WTC11 (cell line): Measurements from ENCODE around the gene PPM1M.

Experiments
- ATF2 ChIP-seq: sonication (generic); formaldehyde crosslinking; IDR thresholded peaks from 2 replicates; pipeline ENCODE4 v1.8.1; 2022; ENCODE audit warnings: low read depth, missing genetic modification reagents, borderline replicate concordance
- ATF3 ChIP-seq: sonication (generic); formaldehyde crosslinking; conservative IDR thresholded peaks from 2 replicates; pipeline ENCODE4 v1.8.1; 2022; ENCODE audit warnings: mild to moderate bottlenecking, missing genetic modification reagents
- CREB1 ChIP-seq: sonication (generic); formaldehyde crosslinking; IDR thresholded peaks from 2 replicates; pipeline ENCODE4 v1.8.0; 2023; ENCODE audit warnings: mild to moderate bottlenecking, missing genetic modification reagents
- CTCF ChIP-seq: fragments of 200-600 bp; IDR thresholded peaks from 2 replicates; pipeline ENCODE4 v1.8.0; 2022; ENCODE audit warnings: antibody characterized with exemption
- E2F5 ChIP-seq: sonication (generic); formaldehyde crosslinking; IDR thresholded peaks from 2 replicates; pipeline ENCODE4 v1.8.1; 2022; ENCODE audit warnings: mild to moderate bottlenecking, moderate library complexity, missing genetic modification reagents
- ELF4 ChIP-seq: sonication (generic); formaldehyde crosslinking; IDR thresholded peaks from 2 replicates; pipeline ENCODE4 v1.8.1; 2022; ENCODE audit warnings: low read depth, mild to moderate bottlenecking, moderate library complexity, missing genetic modification reagents
- FOXK1 ChIP-seq: sonication (generic); formaldehyde crosslinking; IDR thresholded peaks from 2 replicates; pipeline ENCODE4 v1.8.0; 2022; ENCODE audit warnings: mild to moderate bottlenecking, moderate library complexity, missing genetic modification reagents
- JUN ChIP-seq: sonication (generic); formaldehyde crosslinking; IDR thresholded peaks from 2 replicates; pipeline ENCODE4 v1.8.0; 2023; ENCODE audit warnings: mild to moderate bottlenecking, missing genetic modification reagents
- MAX ChIP-seq: sonication (generic); formaldehyde crosslinking; IDR thresholded peaks from 2 replicates; pipeline ENCODE4 v1.8.0; 2022; ENCODE audit warnings: mild to moderate bottlenecking, missing genetic modification reagents
- NFE2L1 ChIP-seq: sonication (generic); formaldehyde crosslinking; IDR thresholded peaks from 2 replicates; pipeline ENCODE4 v1.8.1; 2023; ENCODE audit warnings: missing genetic modification reagents
- SMAD3 ChIP-seq: sonication (generic); formaldehyde crosslinking; IDR thresholded peaks from 2 replicates; pipeline ENCODE4 v1.8.0; 2022; ENCODE audit warnings: missing genetic modification reagents, mild to moderate bottlenecking, borderline replicate concordance
- USF1 ChIP-seq: sonication (generic); formaldehyde crosslinking; IDR thresholded peaks from 2 replicates; pipeline ENCODE4 v1.8.0; 2022; ENCODE audit warnings: mild to moderate bottlenecking, missing genetic modification reagents
- ZBTB21 ChIP-seq: sonication (generic); formaldehyde crosslinking; IDR thresholded peaks from 2 replicates; pipeline ENCODE4 v1.8.1; 2023; ENCODE audit warnings: mild to moderate bottlenecking, missing genetic modification reagents, borderline replicate concordance
- ZNF121 ChIP-seq: sonication (generic); formaldehyde crosslinking; IDR thresholded peaks from 2 replicates; pipeline ENCODE4 v1.8.0; 2023; ENCODE audit warnings: missing genetic modification reagents

- no peak for TF ChIP-seq CTCF
- TF ChIP-seq ATF3 (CRISPR knock-in tag), result no peak
- TF ChIP-seq ELF4, result no peak
- TF ChIP-seq SMAD3 (CRISPR knock-in tag), result no peak
- no peak for TF ChIP-seq CREB1 (CRISPR knock-in tag)
- TF ChIP-seq MAX (CRISPR knock-in tag), result no peak
- no peak for TF ChIP-seq JUN (CRISPR knock-in tag)
- TF ChIP-seq E2F5 (CRISPR knock-in tag), result no peak
- TF ChIP-seq NFE2L1 (CRISPR knock-in tag), result no peak
- no peak for TF ChIP-seq ZNF121
- no peak for TF ChIP-seq ATF2 (CRISPR knock-in tag)
- no peak for TF ChIP-seq ZBTB21
- no peak for TF ChIP-seq FOXK1 (CRISPR knock-in tag)
- TF ChIP-seq USF1 (CRISPR knock-in tag), result no peak
Observed at GRCh38 chr3:52288674-52289073, 43.1 kb downstream of the PPM1M start.
